Daoy (cell line): ENCODE results near the gene NR2C2AP. TPM values are rescaled to one million over a fixed set of nuclear protein-coding genes. Genes with fewer than 3 reads are reported as not detected.

Experiments
- DNase-seq: peaks from one replicate; pipeline ENCODE4 v3.0.0-alpha.2; 2015; ENCODE audit warnings: low read depth
- total RNA-seq: library from RNA; depleted of rRNA; stranded (reverse); fragments of >200 nt; shearing (Covaris generic); gene quantifications from 2 replicates; pipeline ENCODE4 v1.2.3, GENCODE V29; 2014

NR2C2AP gene
- total RNA-seq, 1 experiment from 2014 or later = 31.3 TPM

GRCh38 chr19:19214892-19215291 lies 11.7 kb upstream of the NR2C2AP start:
- DNase-seq = peak; percentile 59

DNA sequence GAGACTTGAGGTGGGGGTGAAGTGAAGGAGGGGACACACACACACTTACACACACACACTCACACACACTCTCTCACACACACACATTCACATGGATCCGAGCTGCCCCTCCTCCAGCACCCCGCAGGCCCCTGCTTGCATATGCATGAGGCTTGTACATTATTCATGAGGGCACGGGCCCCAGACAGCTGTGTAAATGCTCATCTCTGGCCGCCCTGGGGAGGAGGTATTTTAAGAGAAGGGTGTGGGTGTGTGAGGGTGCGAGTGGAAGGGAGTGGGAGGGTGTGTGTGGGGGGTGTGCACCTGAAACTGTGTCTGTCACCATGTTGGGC lies 10.9 kb upstream of the NR2C2AP start:
- DNase-seq = no peak

DNA sequence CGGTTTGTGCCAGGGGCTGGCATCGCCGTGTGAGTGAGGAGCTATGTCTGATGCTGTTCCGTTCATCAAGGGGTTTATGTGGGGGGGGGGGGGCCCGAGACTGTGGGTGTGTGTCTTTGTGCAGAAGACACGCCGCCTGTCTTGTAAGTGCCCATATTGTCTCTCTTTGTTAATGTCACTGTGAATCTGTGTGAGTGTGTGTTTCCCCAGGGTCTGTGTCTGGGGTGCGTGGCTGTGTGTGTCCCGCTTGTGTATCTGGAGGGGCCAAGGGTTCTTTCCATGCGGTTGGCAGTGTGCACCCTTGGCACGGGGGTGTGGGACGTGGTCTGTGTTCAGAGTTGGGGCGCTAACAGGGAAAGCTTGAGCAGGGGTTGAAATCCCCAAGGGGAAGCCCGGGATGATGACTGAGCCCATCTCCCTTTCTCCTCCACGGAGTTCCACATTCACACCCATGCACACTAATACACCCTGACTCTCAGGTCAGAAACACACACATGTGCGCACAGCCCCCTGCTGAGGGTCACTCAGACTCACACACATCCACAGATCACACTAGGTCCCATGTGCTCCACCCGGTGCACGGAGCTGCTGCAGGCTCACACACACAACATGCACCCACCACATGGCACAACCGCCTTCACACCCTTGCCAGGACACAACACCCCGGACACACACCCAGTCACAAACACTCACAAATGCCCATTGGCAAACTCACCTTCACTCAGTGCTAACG lies 10.4 kb upstream of the NR2C2AP start:
- no peak for DNase-seq

- no peak for DNase-seq
Observed at GRCh38 chr19:19212916-19213315, 9.7 kb upstream of the NR2C2AP start.

GRCh38 chr19:19211499-19212420 lies 8.5 kb upstream of the NR2C2AP start, which contains the start of gene NCAN:
TSS of gene NCAN (plus strand) at chr19:19211958. CDS start at chr19:19216954, 4,996 bp downstream.
- DNase-seq = no peak

GRCh38 chr19:19209372-19209771 lies 6.2 kb upstream of the NR2C2AP start:
- DNase-seq = peak; percentile 36

- no peak for DNase-seq
Observed at GRCh38 chr19:19207637-19208572, 4.7 kb upstream of the NR2C2AP start.

- DNase-seq = no peak
Observed at GRCh38 chr19:19206938-19207337, 3.7 kb upstream of the NR2C2AP start.

DNA sequence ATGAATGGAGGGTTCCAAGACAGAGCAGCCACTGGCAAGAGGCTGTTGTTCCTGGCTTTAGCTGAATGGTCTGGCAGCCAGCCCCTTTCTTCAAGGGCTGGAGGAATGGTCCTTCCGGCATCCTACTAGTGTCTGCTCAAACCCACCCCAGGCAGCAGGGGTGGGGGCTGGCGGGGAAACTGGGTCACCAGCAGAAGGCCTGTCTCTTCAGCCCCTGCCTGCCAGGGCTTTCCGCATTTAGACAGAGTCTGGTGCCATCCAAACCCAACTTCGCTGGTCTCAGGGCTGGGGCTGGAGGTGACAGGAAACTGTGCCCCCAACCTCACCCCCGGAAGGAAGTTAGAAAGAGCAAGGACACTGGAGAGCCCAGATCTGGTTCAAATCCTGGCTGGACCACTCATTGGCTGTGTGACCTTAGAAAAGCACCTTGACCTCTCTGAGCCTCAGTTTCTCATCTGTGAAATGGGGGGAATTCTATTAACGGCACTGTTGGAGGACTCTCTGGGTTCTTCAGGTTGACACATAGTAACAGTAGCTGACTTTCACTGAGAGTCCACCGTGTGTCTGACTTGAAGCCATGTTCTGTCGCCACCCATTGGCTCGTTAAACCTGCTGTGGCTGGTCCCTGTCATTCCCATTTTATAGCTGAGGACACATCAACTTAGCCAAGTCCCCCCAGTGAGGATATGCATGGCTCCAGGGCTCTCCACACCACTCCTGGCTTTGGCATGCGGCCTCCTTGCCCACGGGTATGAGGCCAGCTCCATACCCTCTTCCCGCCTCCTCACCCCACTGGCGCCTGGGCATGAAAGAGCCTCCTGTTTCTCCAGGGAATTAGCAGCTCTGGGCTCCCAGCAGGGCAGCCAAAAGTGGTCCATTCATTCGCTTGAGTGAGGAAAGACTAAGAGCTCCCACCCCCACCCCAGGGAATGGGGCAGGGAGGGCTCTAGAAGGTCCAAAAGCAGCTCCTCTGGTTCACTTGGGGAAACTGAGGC lies 2.5 kb upstream of the NR2C2AP start:
- DNase-seq = no peak

DNA sequence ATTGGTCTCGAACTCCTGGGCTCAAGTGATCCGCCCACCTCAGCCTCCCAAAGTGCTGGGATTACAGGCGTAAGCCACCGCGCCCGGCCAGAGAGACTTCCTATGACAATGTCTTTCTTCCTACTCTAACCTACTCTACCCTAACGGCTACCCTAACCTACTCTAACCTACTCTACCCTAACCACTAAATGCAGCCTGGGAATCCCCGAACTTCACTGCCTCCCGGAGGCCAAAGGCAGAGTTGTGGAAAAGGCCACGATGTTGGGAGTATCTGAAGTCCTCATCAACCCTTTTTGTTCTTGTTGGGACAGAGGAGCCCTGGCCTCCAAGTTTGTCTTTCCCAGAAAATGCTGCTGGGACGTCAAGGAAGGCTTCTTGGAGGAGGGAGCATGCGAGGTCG lies 967 bp upstream of the NR2C2AP start:
- no peak for DNase-seq

GRCh38 chr19:19202707-19203011 lies 555 bp downstream of the NR2C2AP start:
- DNase-seq = no peak

GRCh38 chr19:19201697-19202630 lies 1.2 kb downstream of the NR2C2AP start:
- no peak for DNase-seq

DNA sequence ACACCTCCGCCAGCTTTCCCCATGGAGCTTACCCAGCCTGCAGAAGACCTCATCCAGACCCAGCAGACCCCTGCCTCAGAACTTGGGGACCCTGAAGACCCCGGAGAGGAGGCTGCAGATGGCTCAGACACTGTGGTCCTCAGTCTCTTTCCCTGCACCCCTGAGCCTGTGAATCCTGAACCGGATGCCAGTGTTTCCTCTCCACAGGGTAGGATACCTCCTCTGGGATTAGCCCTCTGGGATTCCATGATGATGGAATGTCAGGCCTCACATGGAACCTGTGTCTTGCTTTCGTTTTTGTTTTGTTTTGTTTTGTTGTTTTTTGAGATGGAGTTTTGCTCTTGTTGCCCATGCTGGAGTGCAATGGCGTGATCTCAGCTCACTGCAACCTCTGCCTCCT lies 9.3 kb downstream of the NR2C2AP start:
- no peak for DNase-seq

- DNase-seq = no peak
Observed at GRCh38 chr19:19192910-19193423, 10.2 kb downstream of the NR2C2AP start.

DNA sequence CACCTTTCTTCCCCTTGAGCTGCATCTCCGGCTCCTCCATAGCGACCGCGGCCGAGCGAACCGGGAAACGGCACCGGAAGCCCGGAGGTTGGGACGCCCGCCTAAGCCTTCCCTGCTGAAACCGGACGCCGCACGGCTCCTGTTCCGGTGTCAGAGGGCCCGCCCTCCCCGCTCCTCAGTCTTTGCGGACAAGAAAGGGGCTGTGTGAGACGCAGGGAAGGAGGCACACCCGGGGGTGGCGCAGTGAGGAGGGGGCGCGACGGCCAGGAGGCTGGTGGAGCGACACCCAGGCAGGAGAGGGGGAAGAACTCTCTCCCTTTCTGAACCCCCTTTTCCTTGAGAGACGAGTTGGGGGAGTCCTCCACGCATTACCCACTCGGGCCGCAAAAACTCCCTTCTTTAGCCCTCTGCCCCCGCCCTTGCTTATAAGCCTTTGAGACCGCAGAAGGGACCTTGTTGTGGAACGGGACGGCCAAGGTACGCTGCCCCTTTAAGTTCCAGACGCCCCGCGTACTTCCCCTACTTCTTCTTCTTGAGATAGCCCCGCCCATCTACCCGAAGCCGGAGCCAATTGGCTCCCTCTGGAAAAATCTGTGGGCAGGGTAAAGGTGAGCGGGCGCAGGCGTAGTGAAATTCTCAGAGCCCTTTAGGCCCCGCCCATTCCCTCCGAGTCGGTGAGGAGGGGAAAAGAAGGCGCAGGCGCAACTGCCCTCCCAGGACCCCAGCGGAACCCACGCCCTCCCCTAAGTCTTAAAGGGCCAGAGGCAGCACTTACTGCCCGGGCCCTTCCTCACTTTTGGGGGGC lies 10.9 kb downstream of the NR2C2AP start, which contains the start of the genes BORCS8 and RFXANK:
Gene BORCS8 (minus strand): TSS at position 75 of the 805 bp plus-strand sequence. CDS start 35 bp downstream, at position 40.
Gene RFXANK (plus strand): TSS at position 181 of the 805 bp plus-strand sequence. CDS start 1,689 bp downstream, outside the sequence.
- DNase-seq = peak; percentile 99

- no peak for DNase-seq
Observed at GRCh38 chr19:19191768-19192077, 11.5 kb downstream of the NR2C2AP start.

- DNase-seq = no peak
Observed at GRCh38 chr19:19186742-19187141, 16.5 kb downstream of the NR2C2AP start.
